ENCODE data around the gene POLD3.

Gene POLD3

GRCh38 chr11:74685905-74686304 is 93.5 kb downstream of the POLD3 start:
- Mint-ChIP-seq H3K4me1 (ENCODE audit: low read depth in 2 of 2) (no peaks in the 10 kb centered on the region), H3K27me3 (peaks cover 24 to 44% of the 10 kb centered on the region in 2 donors), H3K4me3 (no peak overlapping the region), H3K36me3 (ENCODE audit: insufficient read depth) (no peaks in the 10 kb centered on the region), H3K27ac (no peak overlapping the region), H3K9me3 (no peaks in the 10 kb centered on the region)
- no peak for DNase-seq
- no peak for ATAC-seq (replicated peaks)

GRCh38 chr11:74686792-74687191 is 94.4 kb downstream of the POLD3 start:
- H3K4me1 Mint-ChIP-seq (ENCODE audit: low read depth in 2 of 2) = no peaks in the 10 kb centered on the region
- ATAC-seq (replicated peaks) = no peak
- no peak overlapping the region for H3K4me3 Mint-ChIP-seq
- H3K27ac Mint-ChIP-seq = no peak overlapping the region
- H3K36me3 Mint-ChIP-seq (ENCODE audit: insufficient read depth) = no peaks in the 10 kb centered on the region
- DNase-seq = no peak
- peaks cover 21 to 36% of the 10 kb centered on the region in 2 donors for H3K27me3 Mint-ChIP-seq
- no peaks in the 10 kb centered on the region for H3K9me3 Mint-ChIP-seq

- DNase-seq (no peak), ATAC-seq (replicated peaks) (no peak)
- Mint-ChIP-seq H3K4me1 (ENCODE audit: low read depth in 2 of 2) (no peaks in the 10 kb centered on the region), H3K9me3 (no peaks in the 10 kb centered on the region), H3K36me3 (ENCODE audit: insufficient read depth) (no peaks in the 10 kb centered on the region), H3K4me3 (no peak overlapping the region), H3K27me3 (peaks cover 15 to 29% of the 10 kb centered on the region in 2 donors), H3K27ac (no peak overlapping the region)
Measured at GRCh38 chr11:74687237-74688023, 95.0 kb downstream of the POLD3 start.

DNA sequence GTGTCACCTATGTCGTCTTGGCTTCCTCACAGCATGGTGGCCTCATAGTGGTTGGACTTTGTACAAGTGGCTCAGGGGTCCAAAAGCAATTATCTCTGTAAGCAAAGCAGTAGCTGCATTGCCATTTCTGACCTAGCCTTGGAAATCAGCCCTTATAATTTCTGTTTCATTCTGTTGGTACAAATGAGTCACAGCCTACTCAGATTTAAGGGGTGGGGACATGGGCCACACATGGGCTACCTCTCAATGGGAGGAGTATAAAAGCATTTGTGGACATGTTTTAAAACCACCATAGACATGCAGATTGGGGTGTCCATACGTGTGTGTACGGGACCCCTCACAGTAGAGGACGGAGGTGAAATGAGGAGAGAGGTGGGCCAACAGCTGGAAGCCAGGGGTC is 97.3 kb downstream of the POLD3 start:
- ATAC-seq (replicated peaks) (no peak), DNase-seq (no peak)
- Mint-ChIP-seq H3K4me3 (no peak overlapping the region), H3K36me3 (ENCODE audit: insufficient read depth) (no peaks in the 10 kb centered on the region), H3K27ac (no peak overlapping the region), H3K9me3 (no peaks in the 10 kb centered on the region), H3K27me3 (peaks cover 6 to 20% of the 10 kb centered on the region in 2 donors), H3K4me1 (ENCODE audit: low read depth in 2 of 2) (no peaks in the 10 kb centered on the region)

- no peaks in the 10 kb centered on the region for H3K9me3 Mint-ChIP-seq
- H3K4me3 Mint-ChIP-seq = no peak overlapping the region
- peaks cover 4 to 23% of the 10 kb centered on the region in 2 donors for H3K27me3 Mint-ChIP-seq
- H3K36me3 Mint-ChIP-seq (ENCODE audit: insufficient read depth) = no peaks in the 10 kb centered on the region
- no peak overlapping the region for H3K27ac Mint-ChIP-seq
- H3K4me1 Mint-ChIP-seq (ENCODE audit: low read depth in 2 of 2) = no peaks in the 10 kb centered on the region
- ATAC-seq (replicated peaks) (no peak), DNase-seq (no peak)
Measured at GRCh38 chr11:74691755-74692154, 99.4 kb downstream of the POLD3 start.

Data from effector memory CD8-positive, alpha-beta T cell (primary cell).